NB4 (cell line): ENCODE measurements around the gene GNE.

Source experiments
- CTCF ChIP-seq: IDR thresholded peaks from one replicate; pipeline ENCODE4 v1.5.1; 2012; ENCODE audit warnings: low read depth, low read length
- POLR2A ChIP-seq: IDR thresholded peaks from 2 replicates; pipeline ENCODE4 v1.6.1; 2011; ENCODE audit warnings: mild to moderate bottlenecking; ENCODE audit not compliant: insufficient read length; ENCODE audit errors: extremely low read depth

DNA sequence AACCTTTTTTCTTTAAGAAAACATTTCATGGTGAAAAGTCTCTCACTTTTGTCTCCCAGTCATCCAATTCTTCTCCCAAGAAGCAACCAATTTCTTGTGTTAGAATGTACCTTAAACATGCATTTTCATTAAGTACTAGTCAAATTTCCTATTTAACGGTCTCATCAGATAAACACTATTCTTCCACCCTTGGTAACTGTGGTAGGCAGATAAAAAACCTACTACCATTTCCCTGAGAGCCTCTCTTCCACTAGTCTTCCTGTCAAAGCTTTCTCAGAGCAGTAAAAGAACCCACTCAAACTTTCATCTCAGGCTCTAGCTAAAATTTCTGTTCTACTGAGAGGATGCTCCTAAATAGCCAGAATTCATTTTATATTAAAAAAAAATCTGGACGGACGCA lies 10.9 kb downstream of the GNE start:
- TF ChIP-seq CTCF (no peak), POLR2A (no peak)
